HG02571 (cell line): Measurements from ENCODE around the gene EFHC1.

ENCODE experiments used
- ATAC-seq: cut with Tn5 transposase; IDR thresholded peaks from one replicate; pipeline ENCODE4 v1.9.1; 2021; ENCODE audit warnings: mild to moderate bottlenecking, moderate library complexity; ENCODE audit not compliant: unreplicated experiment

The EFHC1 gene

DNA sequence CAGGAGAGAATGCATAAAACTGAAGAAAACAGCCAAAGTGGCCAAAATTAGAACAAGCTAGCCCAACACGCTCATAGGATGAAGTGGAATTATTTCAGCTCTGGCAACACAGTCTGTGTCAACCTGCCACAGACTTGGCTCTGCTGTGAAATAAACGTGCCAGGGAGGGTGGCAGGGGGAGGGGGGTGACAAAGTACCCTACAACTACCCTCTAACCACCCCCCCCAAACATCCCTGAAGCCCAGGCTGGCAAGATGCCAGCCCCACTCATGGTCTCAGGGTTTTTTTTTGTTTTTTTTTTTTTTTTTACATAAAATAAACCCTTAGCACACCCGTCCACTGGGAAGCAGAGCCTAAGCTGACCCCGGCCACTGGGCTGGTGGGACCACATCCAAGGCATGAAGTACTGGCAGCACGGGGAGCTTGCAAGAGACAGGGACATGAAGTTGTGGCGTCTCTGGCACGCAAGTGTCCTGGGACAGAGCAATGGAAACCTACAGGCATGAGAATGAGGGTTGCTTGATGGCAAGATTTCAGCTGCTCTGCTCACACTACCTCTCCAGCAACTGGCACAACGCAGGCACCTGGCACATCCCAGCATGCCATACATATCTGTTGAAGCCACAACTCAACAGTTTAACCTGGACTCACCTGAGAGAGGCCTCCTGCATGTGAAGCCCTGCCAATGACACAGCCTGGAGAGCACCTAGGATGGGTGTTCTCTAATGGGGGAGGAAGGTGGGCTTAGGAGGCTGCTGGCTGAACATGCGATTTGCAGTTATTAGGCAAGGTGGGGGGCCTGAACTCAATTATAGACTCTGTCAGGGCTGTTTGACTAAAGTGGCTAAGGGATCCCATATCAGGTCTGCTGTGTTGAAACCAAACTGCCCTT, 80.3 kb downstream of the EFHC1 start:
- no peak for ATAC-seq

DNA sequence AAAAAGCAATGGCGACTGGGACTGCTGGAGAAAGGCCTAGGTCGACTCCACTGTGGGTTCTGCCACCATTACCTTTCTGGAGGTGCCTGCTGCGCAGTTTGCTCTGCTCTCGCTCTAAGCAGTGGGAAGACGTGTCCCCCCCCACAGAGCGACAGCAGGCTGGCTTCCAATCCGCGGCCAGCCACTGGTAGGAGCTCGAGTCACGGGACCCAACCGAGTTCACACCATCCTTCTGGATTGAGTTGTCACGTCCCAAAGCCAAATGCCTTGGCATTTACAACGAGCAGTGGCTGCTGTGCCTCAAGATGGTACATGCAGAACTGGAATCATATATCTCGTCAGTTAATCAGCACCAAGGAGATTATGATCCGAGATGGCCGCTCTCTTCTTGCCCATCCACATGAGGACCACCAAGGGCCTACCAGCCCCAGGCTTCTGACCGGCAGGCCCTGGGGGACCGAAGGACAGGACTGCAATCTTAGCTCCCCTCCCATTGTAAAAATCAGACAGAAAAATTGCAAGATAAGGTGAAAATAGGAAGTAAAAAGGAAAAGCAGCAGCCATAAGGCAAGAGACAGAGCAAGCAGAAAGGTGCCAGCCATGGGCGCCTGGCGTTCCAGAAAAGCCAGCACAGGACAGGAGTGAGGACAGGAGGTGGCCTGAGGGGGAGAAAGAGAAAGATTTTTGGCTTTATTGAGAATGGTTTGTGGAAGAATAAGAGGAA, 82.3 kb downstream of the EFHC1 start:
- ATAC-seq: no peak

DNA sequence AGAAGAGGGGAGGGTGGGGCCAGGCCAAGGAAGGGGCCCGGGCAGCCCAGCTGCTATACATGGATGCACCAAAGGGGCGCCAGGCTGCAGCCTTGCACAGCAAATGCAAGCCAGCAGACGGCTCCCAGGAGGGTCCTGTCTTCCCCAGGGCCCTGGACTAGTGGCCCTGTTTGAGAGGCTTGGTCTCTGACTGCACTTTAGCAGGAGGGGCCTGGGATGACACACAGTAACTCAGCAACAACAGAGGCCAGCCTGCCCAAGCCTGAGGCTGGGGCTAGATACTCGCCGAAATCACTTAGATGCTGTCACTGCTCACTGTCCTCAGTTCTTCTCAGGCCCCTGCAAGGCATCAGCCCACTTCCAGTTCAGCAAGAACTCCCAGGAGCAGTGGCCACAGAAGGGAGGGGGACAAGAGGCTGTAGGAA, 83.2 kb downstream of the EFHC1 start:
- no peak for ATAC-seq

DNA sequence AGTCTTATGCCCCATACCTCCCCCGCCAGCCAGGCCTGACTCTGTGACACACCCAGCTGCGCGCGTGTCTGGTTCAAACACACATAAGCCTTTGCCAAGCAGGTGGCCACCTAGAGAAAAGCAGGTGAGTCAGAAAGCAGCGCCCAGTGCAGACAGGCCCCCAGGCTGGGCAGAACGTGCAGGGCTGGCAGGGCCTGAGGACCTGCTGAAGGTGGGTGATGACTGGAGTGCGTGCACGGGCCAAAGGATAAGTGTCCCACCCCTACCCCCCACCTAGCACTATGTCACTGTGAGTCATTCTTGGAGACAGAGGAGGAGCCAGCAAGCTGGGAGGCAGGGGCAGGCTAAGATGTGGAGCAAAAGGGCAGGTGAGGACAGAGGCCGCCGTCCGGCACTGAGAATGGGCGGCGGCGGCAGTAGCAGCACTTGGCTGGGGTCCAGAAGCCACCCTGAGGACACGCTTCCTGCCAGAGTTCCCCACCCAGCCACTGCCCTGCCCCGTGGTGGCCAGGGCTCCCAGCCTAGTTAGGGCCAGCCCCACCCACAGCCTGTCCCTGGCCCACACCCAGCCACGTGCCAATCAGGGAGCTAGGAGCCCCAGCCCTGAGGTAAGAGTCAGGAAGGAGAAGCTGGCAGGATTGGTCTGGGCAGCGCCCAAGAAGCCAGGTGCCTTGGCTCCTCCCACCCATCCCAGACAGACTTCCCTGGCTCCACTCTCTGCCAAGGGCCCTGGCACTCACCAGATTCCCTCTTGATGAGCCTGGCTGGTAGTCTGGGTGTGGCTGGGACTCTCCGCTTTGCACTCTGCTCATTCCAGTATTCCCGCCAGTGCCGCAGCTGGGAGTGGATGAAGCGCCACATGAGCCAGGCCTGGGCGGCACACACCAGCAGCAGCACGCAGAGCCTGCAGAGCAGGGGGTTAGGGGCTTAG, 84.0 kb downstream of the EFHC1 start:
- ATAC-seq: no peak

DNA sequence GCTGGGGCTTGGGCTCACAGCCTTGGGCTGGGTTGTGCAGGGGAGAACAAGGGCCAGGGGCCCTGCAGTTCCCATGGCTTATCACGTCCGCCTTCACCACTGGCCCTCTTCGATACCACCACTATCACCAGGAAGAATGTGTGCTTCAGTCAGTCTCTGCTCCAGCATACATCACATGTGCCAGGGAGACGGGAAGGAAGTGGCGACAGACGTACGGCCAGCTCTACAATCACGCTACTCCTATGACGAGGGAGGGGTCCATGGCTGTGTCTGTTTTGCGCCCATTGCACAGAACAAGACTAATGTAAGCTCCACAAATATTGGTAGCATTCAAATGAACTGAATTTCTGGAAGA, 84.6 kb downstream of the EFHC1 start:
- ATAC-seq: no peak

DNA sequence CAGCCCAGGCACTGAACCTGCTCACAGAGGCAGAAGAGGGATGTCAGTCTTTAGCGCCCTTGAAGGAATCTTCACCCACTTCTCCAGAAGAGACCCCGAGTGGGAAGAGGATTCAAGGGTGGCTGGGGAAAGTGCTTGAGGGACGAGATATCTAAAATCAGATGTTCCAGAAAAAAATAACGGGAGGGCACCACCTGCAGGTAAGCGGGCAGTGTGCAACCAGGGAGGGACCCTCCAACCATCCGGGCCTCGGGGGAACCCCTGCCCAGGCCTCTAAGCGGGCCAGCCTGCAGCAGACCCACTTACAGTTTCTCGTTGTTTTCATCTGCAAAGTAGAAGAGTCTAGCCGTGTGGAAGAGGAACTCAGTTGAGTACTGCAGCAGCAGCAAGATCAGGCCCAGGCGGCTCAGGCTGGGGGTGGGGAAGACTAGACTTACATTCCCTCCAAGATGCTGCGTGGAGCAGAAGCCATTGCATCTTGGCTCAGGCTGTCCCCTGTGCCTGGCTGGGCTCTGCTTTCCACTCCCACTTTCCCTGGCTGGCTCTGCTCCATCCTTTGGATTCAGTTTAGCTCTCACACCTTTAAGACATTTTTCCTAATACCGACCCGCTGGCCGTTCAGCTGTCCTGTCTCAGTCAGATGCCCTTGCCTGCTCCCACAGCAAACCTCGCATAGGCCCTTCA, 85.7 kb downstream of the EFHC1 start:
- ATAC-seq: no peak

DNA sequence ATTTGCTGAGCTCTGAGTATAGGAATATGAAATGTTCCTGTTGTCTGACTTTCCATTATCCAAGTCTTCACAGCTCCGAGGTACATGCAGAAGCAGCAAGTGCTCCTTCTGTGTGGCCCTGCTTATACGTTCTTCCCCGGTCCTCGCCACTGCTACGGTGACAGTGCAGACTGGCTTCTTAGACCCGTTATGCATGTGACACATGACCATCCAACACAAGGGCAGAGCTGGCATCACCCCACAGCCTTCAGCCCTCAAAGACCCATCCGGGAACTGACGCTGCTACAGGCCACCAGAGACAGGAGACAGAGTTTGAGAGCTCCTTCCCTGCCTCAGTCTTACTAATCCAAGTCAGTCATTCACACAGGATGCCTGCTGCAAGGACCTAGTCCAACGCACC, 86.3 kb downstream of the EFHC1 start:
- ATAC-seq: no peak

DNA sequence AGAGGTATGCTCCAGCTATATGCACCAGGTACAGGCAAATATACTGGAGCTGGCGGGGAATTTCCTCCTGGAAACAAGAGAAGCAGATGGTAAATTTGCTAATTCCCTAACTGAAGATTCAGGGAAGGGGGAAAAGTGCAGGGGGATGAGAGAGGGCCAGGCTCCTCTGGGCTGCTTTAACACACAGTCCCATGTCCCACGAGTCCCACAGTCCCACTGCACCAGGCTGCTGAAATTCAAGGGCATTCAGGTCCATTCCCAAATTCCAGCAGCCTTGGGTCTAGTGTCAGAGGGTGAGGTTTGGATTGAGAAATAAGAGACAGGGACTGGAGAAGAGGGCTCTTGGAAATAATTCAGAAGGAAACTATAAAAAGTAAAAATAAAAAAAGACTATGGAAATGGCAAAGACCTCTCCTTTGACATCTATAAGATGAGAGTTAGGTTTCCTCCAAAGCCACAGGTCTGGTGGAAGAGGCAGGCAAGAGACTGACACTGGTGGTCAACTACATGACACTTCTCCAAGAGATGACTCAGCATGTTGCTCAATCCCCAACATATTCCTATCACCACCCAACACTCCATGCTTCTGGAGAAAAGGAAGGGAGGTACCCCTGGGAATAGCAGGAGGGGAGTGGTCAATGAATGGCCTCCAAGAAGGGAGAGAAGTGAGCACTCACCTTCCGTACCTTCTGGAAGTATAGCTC, 87.6 kb downstream of the EFHC1 start:
- ATAC-seq: no peak

DNA sequence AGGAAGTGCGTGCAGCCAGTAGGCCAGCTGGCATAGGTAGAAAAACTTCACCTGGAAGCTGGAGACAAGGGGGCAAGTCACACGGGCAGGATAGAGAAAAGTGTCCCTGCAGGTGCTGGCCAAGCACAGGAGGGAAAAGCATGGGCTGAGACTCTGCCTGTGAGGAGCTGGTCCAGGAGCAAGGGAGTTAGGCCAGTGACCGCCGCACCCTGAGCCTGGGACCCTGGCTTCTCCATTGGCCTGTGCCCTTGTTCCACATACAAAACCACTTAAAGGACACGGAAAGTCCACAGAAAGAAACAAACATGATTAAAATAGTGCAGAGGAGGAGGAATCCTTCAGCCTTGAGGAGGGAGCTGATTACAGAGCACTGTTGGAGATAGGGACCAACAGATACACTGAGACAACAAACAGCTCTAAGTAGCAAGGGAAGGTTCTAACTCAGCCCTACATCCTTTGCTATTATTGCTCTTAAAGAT, 88.2 kb downstream of the EFHC1 start:
- ATAC-seq: no peak

DNA sequence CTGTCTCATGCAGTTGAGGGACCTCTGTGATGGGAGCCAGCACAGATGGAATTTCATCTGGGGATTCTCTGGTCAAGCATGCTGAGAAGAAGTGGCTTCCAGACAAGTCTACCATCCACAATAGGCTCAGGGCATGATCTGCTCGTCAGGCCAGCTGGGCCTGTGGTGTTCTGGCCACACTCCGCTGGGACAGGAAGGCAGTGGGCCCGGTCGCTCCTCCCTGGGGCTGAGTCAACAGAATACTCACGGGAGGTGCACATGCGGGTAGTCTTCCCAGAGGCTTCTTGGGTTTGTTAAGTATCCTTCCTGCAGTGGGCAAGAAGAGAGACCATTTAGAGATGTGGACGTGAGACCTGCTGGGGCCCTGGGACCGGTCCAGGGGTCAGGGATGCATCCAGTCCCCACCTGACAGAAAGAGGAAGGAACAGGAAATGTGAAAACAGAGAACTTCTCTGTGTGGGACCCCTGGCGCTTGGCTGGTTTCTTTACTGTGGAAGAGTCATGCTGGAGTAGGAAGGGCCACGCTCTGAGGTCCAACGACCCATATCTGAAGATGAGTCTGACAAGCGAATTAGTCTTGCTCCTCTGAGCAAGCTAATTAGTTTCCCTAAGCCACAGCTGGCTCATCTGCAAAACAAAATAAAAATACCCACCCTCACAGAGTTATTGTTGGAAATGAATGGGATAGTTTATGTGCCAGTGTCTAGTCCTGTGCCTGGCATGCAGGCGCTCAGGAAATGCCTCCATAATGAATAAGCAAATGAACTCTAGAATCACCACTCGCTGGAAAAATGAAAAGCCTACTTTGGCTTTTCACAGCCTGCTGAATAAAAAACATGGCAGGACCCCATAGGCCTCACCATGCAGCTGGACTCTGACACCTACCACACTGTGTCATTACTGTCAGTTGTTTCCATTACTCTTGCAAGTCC, 89.4 kb downstream of the EFHC1 start:
- ATAC-seq: no peak

DNA sequence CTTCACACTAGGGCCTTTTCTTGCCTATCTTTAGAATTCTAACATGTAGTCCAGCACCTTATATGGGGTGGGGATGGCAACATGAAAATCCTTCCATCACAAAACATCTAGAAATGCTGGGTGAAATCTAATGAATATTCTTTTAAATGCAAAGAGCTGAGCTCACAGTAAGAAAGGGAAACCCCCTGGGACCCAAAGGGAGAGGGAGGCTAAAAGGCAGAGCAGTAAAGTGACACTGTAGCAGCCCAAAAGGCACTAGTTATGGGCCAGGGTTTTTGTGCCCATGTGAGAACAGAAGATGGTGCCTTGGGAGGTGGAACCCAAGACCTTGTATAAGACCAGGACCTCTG, 90.0 kb downstream of the EFHC1 start:
- no peak for ATAC-seq

DNA sequence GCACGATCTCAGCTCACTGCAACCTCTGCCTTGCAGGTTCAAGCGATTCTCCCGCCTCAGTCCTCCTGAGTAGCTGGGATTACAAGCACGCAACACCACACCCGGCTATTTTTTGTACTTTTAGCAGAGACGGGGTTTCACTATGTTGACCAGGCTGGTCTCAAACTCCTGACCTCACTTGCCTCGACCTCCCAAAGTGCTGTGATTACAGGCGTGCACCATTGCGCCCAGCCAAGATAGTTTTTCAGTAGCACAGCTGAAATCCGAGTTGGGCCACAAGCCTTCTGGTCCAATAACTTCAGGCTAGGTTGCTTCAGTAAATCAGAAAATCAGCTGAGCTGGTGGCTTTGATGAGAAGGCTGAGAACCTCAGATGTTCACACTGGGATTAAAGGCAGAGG, 91.0 kb downstream of the EFHC1 start:
- no peak for ATAC-seq

DNA sequence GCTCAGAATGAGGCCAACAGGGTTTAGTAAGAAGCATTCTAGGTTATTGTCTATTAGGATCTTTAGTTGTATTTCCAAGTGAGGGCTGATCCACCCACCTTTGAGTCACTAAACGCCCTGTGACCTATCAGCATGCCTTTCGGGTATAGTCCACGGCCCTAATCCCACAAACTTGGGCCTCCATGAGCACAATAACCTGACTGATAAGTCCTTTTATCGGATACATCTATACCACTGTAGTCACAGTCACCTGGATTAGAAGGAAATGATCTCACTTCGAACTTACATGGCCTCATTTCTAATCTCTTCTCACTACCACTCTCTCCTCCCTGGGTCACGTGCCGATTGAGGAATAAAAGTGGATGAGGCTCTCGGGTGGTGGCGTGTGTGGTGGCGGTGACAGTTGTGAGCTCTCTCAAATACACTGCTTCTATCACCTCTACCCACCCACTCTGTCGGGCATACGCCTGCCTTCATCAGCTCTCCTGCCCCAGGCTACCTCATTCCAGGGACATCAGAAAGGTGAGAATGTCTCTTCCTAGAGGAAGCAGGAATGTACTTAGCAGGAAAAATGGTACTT, 91.5 kb downstream of the EFHC1 start:
- ATAC-seq: no peak

DNA sequence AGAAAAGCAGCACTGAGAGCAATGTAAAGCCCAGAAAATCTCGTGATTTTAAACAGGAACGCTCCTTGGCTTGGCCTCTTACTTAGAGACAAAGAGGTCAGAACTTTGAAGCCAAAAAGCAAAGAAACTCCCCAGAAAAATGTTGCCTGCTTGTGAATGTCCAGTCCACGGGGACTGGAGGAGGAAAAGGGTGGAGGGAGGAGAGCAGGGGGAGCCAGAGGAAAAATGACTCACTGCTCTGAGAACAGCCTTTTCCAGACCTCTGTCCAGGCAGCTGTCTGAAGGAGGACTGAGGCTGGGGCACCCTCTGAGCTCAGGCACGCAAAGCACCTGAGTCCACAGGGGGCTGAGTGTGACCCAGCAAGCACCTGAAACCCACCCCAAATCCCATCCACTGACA, 92.1 kb downstream of the EFHC1 start:
- no peak for ATAC-seq

DNA sequence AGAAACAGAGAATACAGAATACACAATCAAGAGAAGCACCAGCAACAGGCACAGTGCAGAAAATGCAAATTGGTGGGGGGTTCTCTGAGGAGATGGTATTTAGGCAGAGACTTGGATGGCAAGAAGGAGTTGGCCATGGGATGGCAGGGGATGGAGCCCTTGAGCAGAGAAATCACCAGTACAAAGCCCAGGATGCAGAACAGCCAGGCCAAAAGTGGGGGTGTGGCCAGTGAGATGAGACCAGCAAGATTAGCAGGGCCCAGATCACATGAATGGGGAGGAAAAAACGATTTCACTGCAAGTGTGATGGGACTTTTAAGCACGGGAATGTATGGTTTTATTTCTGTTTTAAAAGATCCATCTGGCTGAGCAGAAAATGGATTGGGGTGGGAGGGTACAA, 93.3 kb downstream of the EFHC1 start:
- no peak for ATAC-seq

DNA sequence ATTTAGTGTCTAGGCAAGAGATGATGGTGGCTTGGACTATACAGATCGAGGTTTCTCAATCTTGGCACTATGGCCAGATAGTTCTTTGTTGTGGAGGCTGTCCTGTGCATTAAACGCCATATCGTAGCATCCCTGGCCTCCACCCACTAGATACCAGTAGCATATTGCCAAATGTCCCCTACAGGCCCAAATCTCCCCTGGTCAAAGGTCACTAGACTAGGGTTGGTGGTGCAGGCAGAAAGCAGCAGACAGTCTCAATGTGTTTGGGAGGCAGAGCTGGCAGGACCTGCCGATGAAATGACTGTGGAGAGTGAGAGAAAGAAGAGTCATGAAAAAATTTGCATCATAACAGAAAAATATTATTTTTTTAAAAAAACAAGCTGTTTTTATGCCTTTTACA, 93.8 kb downstream of the EFHC1 start:
- no peak for ATAC-seq

DNA sequence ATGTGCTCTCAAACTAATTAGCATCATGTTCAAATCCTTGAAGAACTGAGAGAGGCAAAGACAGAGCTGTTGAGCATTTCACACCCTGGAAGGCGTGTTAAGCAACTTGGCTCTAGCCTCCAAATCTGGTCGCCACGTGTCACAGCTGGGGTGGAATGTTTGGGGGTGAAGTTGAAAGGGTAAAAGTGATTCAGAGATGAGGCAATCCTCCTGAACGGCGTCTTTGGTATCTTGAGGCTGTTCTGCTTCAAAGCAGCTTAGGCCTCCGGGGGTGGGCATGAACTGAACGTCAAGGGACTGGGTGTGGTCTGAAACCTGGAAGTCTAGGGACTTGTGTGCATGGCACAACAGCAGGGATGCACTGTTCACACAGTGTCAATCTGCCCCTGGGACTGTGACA, 94.4 kb downstream of the EFHC1 start:
- no peak for ATAC-seq

DNA sequence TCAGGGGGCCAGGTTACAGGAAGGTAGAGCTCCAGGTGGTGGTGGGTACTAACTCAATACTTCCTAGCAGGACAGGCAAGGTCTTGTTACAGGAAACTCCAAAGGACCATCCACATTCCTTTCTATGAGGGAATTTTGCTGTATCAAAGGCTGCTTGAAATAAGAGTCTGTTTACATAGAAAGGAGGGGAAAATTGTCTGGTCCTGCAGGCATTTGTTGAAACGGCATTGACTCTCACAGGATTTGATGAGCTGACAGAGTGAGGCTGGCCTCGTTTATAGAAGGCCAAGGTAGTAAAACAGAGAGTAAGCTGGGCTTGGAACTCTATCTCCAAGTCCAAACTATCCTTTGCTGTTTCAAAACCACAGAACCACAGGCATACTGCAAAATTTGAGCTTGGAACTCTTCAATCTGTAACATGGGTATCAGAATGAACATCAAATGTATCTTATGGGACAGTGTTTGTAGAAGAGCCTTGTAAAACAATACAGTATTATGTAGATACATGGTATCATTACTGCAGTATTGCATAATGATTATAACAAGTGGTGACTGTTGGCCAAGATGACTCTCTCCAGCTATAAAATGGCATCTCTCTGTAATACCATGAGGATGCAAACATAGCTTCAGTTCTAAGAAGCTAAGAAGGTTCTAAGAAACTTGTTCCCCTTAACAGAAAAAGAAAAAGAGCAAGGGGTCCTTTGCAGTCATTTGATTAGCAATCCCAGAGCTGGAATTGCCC, 95.2 kb downstream of the EFHC1 start:
- no peak for ATAC-seq
